Thyroid gland (tissue), 4 donors: Measurements from ENCODE around the gene GKN2. TPM values are rescaled to one million over a fixed set of nuclear protein-coding genes. Genes with fewer than 3 reads are reported as not detected.

Experiments
- DNase-seq, 2 donors: peaks; one replicate each; pipeline ENCODE4 v3.0.0-alpha.2; 2019
- H3K27ac ChIP-seq, 3 donors: fragments of 200-600 bp; sonication (generic); 1 replicate in 2 of 3; 2 replicates in 1 of 3; pipeline ENCODE4 v1.5.1; 2016 to 2019; ENCODE audit warnings: mild to moderate bottlenecking in 1 of 3, moderate library complexity in 1 of 3
- H3K27me3 ChIP-seq: fragments of 200-600 bp; sonication (generic); one replicate; pipeline ENCODE4 v1.5.1; 2019
- H3K36me3 ChIP-seq, 2 donors: fragments of 200-600 bp; sonication (generic); one replicate each; pipeline ENCODE4 v1.5.1; 2016 to 2019
- H3K4me1 ChIP-seq, 2 donors: fragments of 200-600 bp; sonication (generic); one replicate each; pipeline ENCODE4 v1.5.1; 2017 to 2019
- H3K4me3 ChIP-seq, 3 donors: fragments of 200-600 bp; sonication (generic); replicated peaks in 1 of 3; 1 replicate in 2 of 3; 2 replicates in 1 of 3; pipeline ENCODE4 v1.5.1; 2016; ENCODE audit warnings: mild to moderate bottlenecking in 1 of 3
- H3K9me3 ChIP-seq: fragments of 200-600 bp; sonication (generic); one replicate; pipeline ENCODE4 v1.5.1; 2017
- CTCF ChIP-seq, 6 experiments: fragments of 200-600 bp in 3 of 6; fragments of 450-650 bp in 3 of 6; sonication (generic) in 3 of 6; IDR thresholded peaks; one replicate each; pipeline ENCODE4 v1.5.1; 2016 to 2019; ENCODE audit warnings: antibody characterized with exemption in 6 of 6, mild to moderate bottlenecking in 2 of 6, inconsistent platforms in 1 of 6, moderate library complexity in 1 of 6
- POLR2A ChIP-seq, 2 donors: fragments of 450-650 bp; IDR thresholded peaks; one replicate each; pipeline ENCODE4 v1.6.1; 2017; ENCODE audit warnings: antibody characterized with exemption in 2 of 2, mild to moderate bottlenecking in 2 of 2, moderate library complexity in 1 of 2
- WGBS, 2 donors: methylation state at CpG; one replicate each; pipeline ENCODE4 v1.1.5; 2017; 5-methylcytosine and 5-hydroxymethylcytosine counted together
- intact Hi-C: fragments of 100-400 bp; cut with DNase I; formaldehyde crosslinking; loops from one replicate; pipeline ENCODE4 v1.15.1; 2023
- total RNA-seq, 4 donors: library from RNA; depleted of rRNA; stranded (reverse); fragments of >200 nt; gene quantifications; one replicate each; pipeline ENCODE4 v1.2.3, GENCODE V29; 2016

GKN2 gene
- total RNA-seq, 4 donors from 2014 or later, result not detected

- intact Hi-C loops, result no loop called here
- Histone ChIP-seq H3K9me3 (no peaks in the 10 kb centered on the region), H3K36me3 (no peaks in the 10 kb centered on the region), H3K4me1 (peaks cover 0 to 4% of the 10 kb centered on the region in 2 donors), H3K27ac (no peak overlapping the region), H3K4me3 (no peak overlapping the region), H3K27me3 (no peaks in the 10 kb centered on the region)
- TF ChIP-seq CTCF (IDR thresholded peaks at IDR 0.05) (no peak), POLR2A (IDR thresholded peaks at IDR 0.05) (no peak)
- 85 to 89% methylated on average over 3 of the region's 3 CpGs for WGBS, 2 donors
- no peak for DNase-seq
Measured at GRCh38 chr2:68917034-68917718, 35.5 kb downstream of the GKN2 start.

- 21 to 29% methylated on average over 1 of the region's 1 CpG for WGBS, 2 donors
Measured at GRCh38 chr2:68916226-68916625, 36.5 kb downstream of the GKN2 start.

GRCh38 chr2:68915393-68915792 is 37.3 kb downstream of the GKN2 start:
- 95 to 96% methylated on average over 4 of the region's 4 CpGs for WGBS, 2 donors
- Histone ChIP-seq H3K27ac (no peak overlapping the region), H3K27me3 (no peaks in the 10 kb centered on the region), H3K36me3 (no peaks in the 10 kb centered on the region), H3K9me3 (no peaks in the 10 kb centered on the region), H3K4me3 (no peak overlapping the region), H3K4me1 (peaks cover 0 to 4% of the 10 kb centered on the region in 2 donors)
- TF ChIP-seq POLR2A (IDR thresholded peaks at IDR 0.05), result no peak
- TF ChIP-seq CTCF (IDR thresholded peaks at IDR 0.05), result no peak
- intact Hi-C loops, result no loop called here
- DNase-seq, result no peak

More at GRCh38 chr2:68916226-68916625, 36.5 kb downstream of the GKN2 start:
- peak in 1 of 2 donors; percentile 35 for DNase-seq
- Histone ChIP-seq H3K4me1 (peaks cover 0 to 4% of the 10 kb centered on the region in 2 donors), H3K27me3 (no peaks in the 10 kb centered on the region), H3K36me3 (no peaks in the 10 kb centered on the region), H3K9me3 (no peaks in the 10 kb centered on the region), H3K27ac (no peak overlapping the region), H3K4me3 (no peak overlapping the region)
- TF ChIP-seq POLR2A (IDR thresholded peaks at IDR 0.05), result no peak
- intact Hi-C loops, result no loop called here

GRCh38 chr2:68913359-68913758 is 39.3 kb downstream of the GKN2 start:
- intact Hi-C loops, result loop anchor here (5.0 kb wide), 1 partner anchor 161 kb away; no protein-coding TSS in a partner anchor
- WGBS, 2 donors, result 86 to 92% methylated on average over 3 of the region's 3 CpGs

GRCh38 chr2:68912732-68913131 is 40.0 kb downstream of the GKN2 start:
- DNase-seq, result no peak
- Histone ChIP-seq H3K36me3 (no peaks in the 10 kb centered on the region), H3K27me3 (no peaks in the 10 kb centered on the region), H3K9me3 (no peaks in the 10 kb centered on the region), H3K4me3 (no peak overlapping the region), H3K4me1 (peaks cover 12 to 13% of the 10 kb centered on the region in 2 donors), H3K27ac (no peak overlapping the region)
- WGBS, 2 donors, result 34 to 45% methylated on average over 2 of the region's 2 CpGs
- TF ChIP-seq POLR2A (IDR thresholded peaks at IDR 0.05), result no peak
- no peak for TF ChIP-seq CTCF (IDR thresholded peaks at IDR 0.05)
- intact Hi-C loops, result loop anchor here (5.0 kb wide), 1 partner anchor 160 kb away; no protein-coding TSS in a partner anchor

More at GRCh38 chr2:68913359-68913758, 39.3 kb downstream of the GKN2 start:
- Histone ChIP-seq H3K27ac (no peak overlapping the region), H3K4me1 (peaks cover 6 to 10% of the 10 kb centered on the region in 2 donors), H3K4me3 (no peak overlapping the region), H3K36me3 (no peaks in the 10 kb centered on the region), H3K27me3 (no peaks in the 10 kb centered on the region), H3K9me3 (no peaks in the 10 kb centered on the region)
- no peak for DNase-seq
- TF ChIP-seq CTCF (IDR thresholded peaks at IDR 0.05) (no peak), POLR2A (IDR thresholded peaks at IDR 0.05) (no peak)
